ENCODE results near the gene UFC1.

Gene UFC1

DNA sequence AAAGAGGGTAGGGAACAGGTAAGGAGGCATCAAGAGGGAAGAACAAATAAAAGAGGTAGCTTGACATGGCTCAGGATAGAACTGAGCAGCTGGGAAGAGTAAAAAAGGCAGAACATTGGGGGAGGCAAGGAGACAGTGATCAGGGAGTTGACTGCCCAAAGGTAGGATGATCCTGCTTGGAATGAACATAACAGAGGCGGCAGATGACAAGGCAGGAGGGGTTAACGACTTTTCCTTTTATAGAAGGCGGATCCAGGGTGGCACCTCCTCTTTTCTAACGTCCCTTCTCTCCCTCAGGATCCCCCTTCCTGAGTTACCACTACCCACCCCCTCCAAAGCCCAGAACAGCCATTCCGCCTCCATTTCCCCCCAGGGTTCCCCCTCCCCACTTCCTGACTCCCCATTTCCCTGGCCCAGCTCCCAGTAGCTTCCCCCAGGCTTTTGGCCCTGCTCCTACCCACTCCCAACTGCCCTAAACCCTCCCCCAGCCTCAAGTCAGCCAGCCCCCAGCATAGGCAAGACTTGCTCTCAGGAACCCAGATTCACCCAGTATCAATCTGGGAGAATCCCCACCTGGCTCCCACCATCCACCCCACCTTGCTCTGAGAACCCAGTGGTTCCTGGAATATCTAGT lies 45.8 kb downstream of the UFC1 start:
- H3K4me1 ChIP-seq (ENCODE audit: control insufficient read depth, insufficient read depth, low read length), result peaks cover 24% of the 10 kb centered on the region
- no peak for DNase-seq (ENCODE audit: low read depth, low spot score)
- no peak overlapping the region for H3K4me3 ChIP-seq (ENCODE audit: low read length)
- H3K27me3 ChIP-seq (ENCODE audit: control insufficient read depth, insufficient read depth, low read length), result no peaks in the 10 kb centered on the region
- H3K27ac ChIP-seq (ENCODE audit: low read length), result no peak overlapping the region
- WGBS (ENCODE audit: insufficient coverage, insufficient read length), result no CpG with 5 or more reads among the region's 5 CpGs
- no peaks in the 10 kb centered on the region for H3K9me3 ChIP-seq (ENCODE audit: control insufficient read depth, insufficient read depth, low read length)
- 0 out of 2 replicates have a peak, but pooled peaks cover 4% of the 10 kb centered on the region for H3K36me3 ChIP-seq (ENCODE audit: control insufficient read depth, insufficient read depth, low read length)

DNA sequence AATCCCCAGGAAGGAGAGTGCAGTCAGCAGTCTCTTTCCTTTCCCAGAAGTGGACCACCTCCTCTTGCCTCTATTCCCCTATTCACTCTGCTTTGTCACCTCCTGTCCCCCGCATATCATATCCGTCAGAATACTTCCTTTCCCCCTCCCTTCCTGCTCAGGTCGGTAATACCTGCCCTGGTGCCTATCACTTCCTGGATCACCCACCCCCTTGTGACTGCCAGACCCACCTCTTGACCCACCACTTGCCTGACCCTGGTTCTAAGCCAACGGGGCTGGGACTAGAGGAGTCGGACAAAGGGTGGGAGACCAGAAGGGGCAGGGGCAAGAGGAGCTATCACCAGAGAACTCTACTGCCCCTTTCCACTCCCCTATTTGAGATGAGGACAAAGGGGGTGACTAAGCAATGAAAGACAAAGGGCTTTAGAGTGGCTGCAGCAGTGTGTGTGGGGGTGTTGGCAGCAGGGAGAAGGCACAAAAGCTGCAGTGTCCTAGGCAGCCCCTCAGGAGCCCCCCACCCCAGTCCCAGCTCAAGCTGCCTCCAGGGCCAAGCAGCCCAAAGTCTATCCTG lies 46.7 kb downstream of the UFC1 start:
- no CpG with 5 or more reads among the region's 5 CpGs for WGBS (ENCODE audit: insufficient coverage, insufficient read length)
- Histone ChIP-seq H3K4me1 (ENCODE audit: control insufficient read depth, insufficient read depth, low read length) (peaks cover 24% of the 10 kb centered on the region), H3K36me3 (ENCODE audit: control insufficient read depth, insufficient read depth, low read length) (no peaks in the 10 kb centered on the region), H3K27ac (ENCODE audit: low read length) (no peak overlapping the region), H3K9me3 (ENCODE audit: control insufficient read depth, insufficient read depth, low read length) (no peaks in the 10 kb centered on the region), H3K27me3 (ENCODE audit: control insufficient read depth, insufficient read depth, low read length) (no peaks in the 10 kb centered on the region), H3K4me3 (ENCODE audit: low read length) (no peak overlapping the region)
- DNase-seq (ENCODE audit: low read depth, low spot score), result no peak

DNA sequence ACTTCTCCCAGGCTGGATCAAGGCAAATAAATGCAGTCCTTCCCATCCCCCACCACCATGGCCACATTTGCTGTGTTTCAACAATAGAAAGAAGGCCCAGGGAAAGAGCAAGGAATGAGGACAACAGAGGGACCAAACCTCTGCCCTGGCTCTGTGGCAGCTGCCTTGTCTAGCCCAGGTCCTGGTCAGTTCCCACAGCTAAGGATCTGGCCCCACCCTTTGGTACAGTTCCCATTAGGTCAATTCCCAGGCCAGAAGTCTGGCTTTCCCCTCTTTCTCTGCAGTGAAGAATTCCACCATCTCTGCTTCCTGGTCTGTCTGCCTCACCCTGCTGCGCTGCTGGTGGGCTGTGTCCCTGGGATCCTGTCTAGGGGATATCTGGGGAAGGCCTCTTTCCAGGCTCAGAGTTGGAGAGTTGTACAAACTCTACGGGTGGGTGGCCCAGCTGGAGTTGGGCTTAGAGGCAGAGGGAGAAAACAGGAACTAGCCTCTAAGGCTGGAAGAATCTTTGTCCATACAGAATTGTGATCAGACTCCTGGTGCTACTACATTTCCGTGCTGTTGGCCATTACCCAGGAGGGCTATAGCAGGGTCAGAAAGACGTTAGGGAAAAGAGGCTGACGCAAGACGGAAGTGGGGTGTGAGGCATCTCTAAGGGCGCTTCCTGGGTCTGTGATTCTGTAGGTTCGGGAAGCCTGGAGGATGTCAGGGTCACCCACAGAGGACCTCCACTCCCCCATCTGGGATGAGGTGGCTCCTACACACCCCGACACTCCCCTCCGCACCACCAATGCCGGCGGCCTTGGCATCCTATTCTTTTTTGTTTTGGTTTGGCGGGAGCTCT lies 47.4 kb downstream of the UFC1 start:
- no peak for DNase-seq (ENCODE audit: low read depth, low spot score)
- no peak overlapping the region for H3K4me3 ChIP-seq (ENCODE audit: low read length)
- WGBS (ENCODE audit: insufficient coverage, insufficient read length), result no CpG with 5 or more reads among the region's 13 CpGs

DNA sequence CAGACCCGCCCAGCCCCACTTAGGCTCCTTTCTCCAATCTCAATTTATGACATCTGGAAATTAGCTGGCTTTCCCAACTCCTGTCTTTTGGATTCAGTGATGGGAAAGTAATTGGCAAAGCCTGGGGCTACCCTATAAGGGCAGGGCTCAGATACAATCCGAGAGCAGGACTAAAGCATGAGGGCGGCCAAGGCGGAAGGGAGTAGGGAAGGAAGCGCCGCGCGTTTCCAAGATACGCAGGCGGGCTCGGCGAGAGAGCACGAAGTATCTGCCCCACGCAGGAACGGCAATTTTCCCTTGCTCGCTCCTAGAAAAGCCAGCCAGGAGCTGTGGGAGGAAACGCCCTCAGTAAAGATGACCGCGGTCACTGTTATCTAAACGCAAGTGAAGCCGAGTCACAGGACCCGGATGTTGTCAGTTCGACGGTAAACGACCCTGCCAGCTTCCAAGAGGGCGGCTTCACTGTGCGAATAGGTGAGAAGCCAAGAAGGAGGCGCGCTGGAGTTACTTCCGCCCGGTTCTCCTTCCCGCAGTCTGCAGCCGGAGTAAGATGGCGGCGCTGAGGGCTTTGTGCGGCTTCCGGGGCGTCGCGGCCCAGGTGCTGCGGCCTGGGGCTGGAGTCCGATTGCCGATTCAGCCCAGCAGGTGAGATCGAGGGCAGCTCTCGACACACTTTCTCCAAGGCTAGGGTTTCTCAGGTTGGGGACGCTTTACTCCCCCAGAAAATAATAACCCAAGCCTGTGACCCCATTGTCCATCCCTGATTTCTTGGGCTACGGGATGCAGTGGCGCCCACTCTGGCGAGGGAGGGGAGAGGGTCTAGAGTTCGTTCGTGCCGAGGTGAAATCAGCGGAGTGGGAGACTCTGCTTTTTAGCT lies 48.3 kb downstream of the UFC1 start, which contains the start of gene NDUFS2:
TSS of gene NDUFS2 (plus strand) at position 532 of the 877 bp plus-strand sequence. CDS start at position 551, 19 bp downstream.
- no peaks in the 10 kb centered on the region for H3K9me3 ChIP-seq (ENCODE audit: control insufficient read depth, insufficient read depth, low read length)
- peaks cover 19% of the 10 kb centered on the region for H3K4me1 ChIP-seq (ENCODE audit: control insufficient read depth, insufficient read depth, low read length)
- DNase-seq (ENCODE audit: low read depth, low spot score), result peak; percentile 100
- no CpG with 5 or more reads among the region's 53 CpGs for WGBS (ENCODE audit: insufficient coverage, insufficient read length)
- no peaks in the 10 kb centered on the region for H3K27me3 ChIP-seq (ENCODE audit: control insufficient read depth, insufficient read depth, low read length)
- peak within 1 kb of the TSS; percentile 70; the same call in 1 of the 2 replicates for H3K4me3 ChIP-seq (ENCODE audit: low read length)
- H3K36me3 ChIP-seq (ENCODE audit: control insufficient read depth, insufficient read depth, low read length), result peaks cover 4% of the 10 kb centered on the region; the same call in 1 of the 2 replicates
- H3K27ac ChIP-seq (ENCODE audit: low read length), result no peak within 1 kb of the TSS

More for the DNA sequence above, 47.4 kb downstream of the UFC1 start:
- H3K9me3 ChIP-seq (ENCODE audit: control insufficient read depth, insufficient read depth, low read length), result no peaks in the 10 kb centered on the region
- H3K27me3 ChIP-seq (ENCODE audit: control insufficient read depth, insufficient read depth, low read length), result no peaks in the 10 kb centered on the region
- H3K27ac ChIP-seq (ENCODE audit: low read length), result no peak overlapping the region
- peaks cover under 1% of the 10 kb centered on the region; the same call in 1 of the 2 replicates for H3K36me3 ChIP-seq (ENCODE audit: control insufficient read depth, insufficient read depth, low read length)
- H3K4me1 ChIP-seq (ENCODE audit: control insufficient read depth, insufficient read depth, low read length), result peaks cover 24% of the 10 kb centered on the region

DNA sequence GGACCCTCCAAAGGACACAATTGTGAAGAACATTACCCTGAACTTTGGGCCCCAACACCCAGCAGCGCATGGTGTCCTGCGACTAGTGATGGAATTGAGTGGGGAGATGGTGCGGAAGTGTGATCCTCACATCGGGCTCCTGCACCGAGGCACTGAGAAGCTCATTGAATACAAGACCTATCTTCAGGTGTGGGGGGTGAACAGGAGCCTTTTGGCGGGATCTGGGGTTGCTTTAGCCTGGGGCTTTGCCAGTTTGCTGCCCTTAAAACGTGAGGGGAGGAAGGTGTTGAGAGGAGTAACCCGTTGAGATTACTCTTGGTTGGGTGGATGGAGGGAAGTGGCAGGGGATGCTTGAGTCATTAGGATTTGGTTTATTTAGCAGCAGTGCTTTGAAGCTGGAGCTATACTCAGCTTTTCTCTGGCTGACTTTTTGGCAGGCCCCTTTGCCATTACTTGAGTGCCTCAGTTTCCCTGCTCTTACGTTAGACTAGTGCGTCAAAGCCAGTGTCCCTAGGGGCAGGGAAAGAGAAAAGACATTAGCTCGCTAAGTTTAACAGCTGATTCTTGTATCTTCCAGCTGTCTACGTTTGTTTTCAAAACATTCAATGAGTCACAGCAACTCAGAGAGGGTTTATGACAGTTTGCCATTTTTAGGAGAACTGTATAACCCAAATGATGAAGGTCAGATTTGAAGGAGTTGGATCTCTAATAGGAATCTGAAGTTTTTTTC lies 52.8 kb downstream of the UFC1 start:
- no peak for DNase-seq (ENCODE audit: low read depth, low spot score)
- Histone ChIP-seq H3K4me1 (ENCODE audit: control insufficient read depth, insufficient read depth, low read length) (peaks cover under 1% of the 10 kb centered on the region; the same call in 1 of the 2 replicates), H3K9me3 (ENCODE audit: control insufficient read depth, insufficient read depth, low read length) (no peaks in the 10 kb centered on the region), H3K27ac (ENCODE audit: low read length) (no peak overlapping the region), H3K27me3 (ENCODE audit: control insufficient read depth, insufficient read depth, low read length) (no peaks in the 10 kb centered on the region), H3K36me3 (ENCODE audit: control insufficient read depth, insufficient read depth, low read length) (peaks cover 20% of the 10 kb centered on the region; the same call in 1 of the 2 replicates), H3K4me3 (ENCODE audit: low read length) (no peak overlapping the region)
- no CpG with 5 or more reads among the region's 12 CpGs for WGBS (ENCODE audit: insufficient coverage, insufficient read length)

DNA sequence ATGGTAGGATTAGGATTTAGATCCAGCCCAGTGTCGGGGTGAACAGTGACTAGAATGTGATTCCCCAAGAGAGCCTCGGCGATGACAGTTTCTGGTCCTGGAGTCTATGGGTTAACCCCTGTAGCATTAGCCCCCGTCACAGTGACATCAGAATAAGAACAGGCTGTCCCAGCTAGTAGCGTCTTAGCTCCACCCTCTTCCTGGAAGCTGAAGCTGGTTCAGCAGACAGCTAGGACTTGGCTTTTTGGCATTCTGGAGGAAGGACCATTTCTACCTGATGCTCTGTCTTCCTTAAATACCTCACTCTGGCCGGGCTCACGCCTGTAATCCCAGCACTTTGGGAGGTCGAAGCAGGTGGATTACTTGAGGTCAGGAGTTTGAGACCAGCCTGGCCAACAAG lies 53.4 kb downstream of the UFC1 start:
- Histone ChIP-seq H3K9me3 (ENCODE audit: control insufficient read depth, insufficient read depth, low read length) (no peaks in the 10 kb centered on the region), H3K4me3 (ENCODE audit: low read length) (no peak overlapping the region), H3K27ac (ENCODE audit: low read length) (no peak overlapping the region), H3K36me3 (ENCODE audit: control insufficient read depth, insufficient read depth, low read length) (peaks cover 24% of the 10 kb centered on the region; the same call in 1 of the 2 replicates), H3K27me3 (ENCODE audit: control insufficient read depth, insufficient read depth, low read length) (no peaks in the 10 kb centered on the region), H3K4me1 (ENCODE audit: control insufficient read depth, insufficient read depth, low read length) (no peaks in the 10 kb centered on the region)
- no CpG with 5 or more reads among the region's 8 CpGs for WGBS (ENCODE audit: insufficient coverage, insufficient read length)
- no peak for DNase-seq (ENCODE audit: low read depth, low spot score)
